Upper lobe of left lung (tissue), 6 donors: Measurements from ENCODE around the gene GPR137. TPM values are rescaled to one million over a fixed set of nuclear protein-coding genes. Genes with fewer than 3 reads are reported as not detected.

Experiments used
- ATAC-seq, 2 donors: fragments of 200-7000 bp; cut with Tn5 transposase; one replicate each; pipeline ENCODE4 v1.9.1; 2022; ENCODE audit warnings: mild to moderate bottlenecking in 2 of 2, moderate library complexity in 2 of 2; ENCODE audit not compliant: low FRiP score in 2 of 2
- DNase-seq, 2 donors: peaks; one replicate each; pipeline ENCODE4 v3.0.0-alpha.2; 2019 to 2020
- H3K27ac ChIP-seq, 4 donors: fragments of 200-600 bp; sonication (generic); one replicate each; pipeline ENCODE4 v1.5.1; 2016 to 2019
- H3K27me3 ChIP-seq, 4 donors: fragments of 200-600 bp; sonication (generic); one replicate each; pipeline ENCODE4 v1.5.1; 2017 to 2019
- H3K36me3 ChIP-seq, 4 donors: fragments of 200-600 bp; sonication (generic); one replicate each; pipeline ENCODE4 v1.5.1; 2016 to 2019
- H3K4me1 ChIP-seq, 4 donors: fragments of 200-600 bp; sonication (generic); one replicate each; pipeline ENCODE4 v1.5.1; 2018 to 2019
- H3K4me3 ChIP-seq, 4 donors: fragments of 200-600 bp; sonication (generic); one replicate each; pipeline ENCODE4 v1.5.1; 2017 to 2019; ENCODE audit warnings: mild to moderate bottlenecking in 2 of 4, moderate library complexity in 1 of 4
- H3K9me3 ChIP-seq, 4 donors: fragments of 200-600 bp; sonication (generic); one replicate each; pipeline ENCODE4 v1.5.1; 2018 to 2019
- EP300 ChIP-seq, 4 donors: sonication (generic); formaldehyde crosslinking; IDR thresholded peaks; one replicate each; pipeline ENCODE4 v1.5.1; 2017; ENCODE audit warnings: antibody characterized with exemption in 4 of 4, control low read depth in 2 of 4
- POLR2A ChIP-seq, 4 donors: fragments of 450-650 bp; IDR thresholded peaks; one replicate each; pipeline ENCODE4 v1.5.1; 2016 to 2017; ENCODE audit warnings: antibody characterized with exemption in 4 of 4, mild to moderate bottlenecking in 2 of 4
- POLR2AphosphoS5 ChIP-seq, 2 donors: sonication (generic); formaldehyde crosslinking; IDR thresholded peaks; one replicate each; pipeline ENCODE4 v1.5.1; 2017; ENCODE audit warnings: antibody characterized with exemption in 2 of 2
- WGBS, 2 donors: methylation state at CpG; one replicate each; pipeline ENCODE4 v1.1.5; 2017 to 2018; 5-methylcytosine and 5-hydroxymethylcytosine counted together
- total RNA-seq, 6 donors: library from RNA; depleted of rRNA in 4 of 6; stranded (reverse); fragments of >200 nt in 4 of 6; gene quantifications; one replicate each; pipeline versions ENCODE4 v1.1.0 to v1.2.1, GENCODE V29; 2016 to 2021
- TF ChIP-seq, protein P1 (sequence below), 6 experiments: fragments of 450-650 bp in 4 of 6; fragments of 200-600 bp in 2 of 6; sonication (generic) in 2 of 6; IDR thresholded peaks; one replicate each; pipeline ENCODE4 v1.5.1; 2016 to 2019; ENCODE audit warnings: antibody characterized with exemption in 6 of 6
- donor health status: DM: no; HTN: no; CAD: no; lungs with moderate emphysema.
- donor health status: DM: no; HTN: yes; CAD: no; lungs with severe emphysema.

GPR137 gene
- total RNA-seq, 6 donors from 2014 or later, result 7.3 to 48.1 (median 27.0) TPM

- peaks cover 0 to 19% (median 11%) of the 10 kb centered on the region in 4 donors for H3K27me3 ChIP-seq
- ATAC-seq (no peak), DNase-seq (no peak)
- H3K27ac ChIP-seq, result peak overlapping the region; percentile 91 to 97 (median 94)
- H3K4me3 ChIP-seq, result peak overlapping the region in 3 of 4 donors; percentile 84 to 96 (median 90)
- peaks cover 0 to 9% (median 0%) of the 10 kb centered on the region in 4 donors for H3K36me3 ChIP-seq
- TF ChIP-seq POLR2A (IDR thresholded peaks at IDR 0.05) (no peak), EP300 (IDR thresholded peaks at IDR 0.05) (no peak), POLR2AphosphoS5 (IDR thresholded peaks at IDR 0.05) (no peak)
- TF ChIP-seq, protein P1, sequence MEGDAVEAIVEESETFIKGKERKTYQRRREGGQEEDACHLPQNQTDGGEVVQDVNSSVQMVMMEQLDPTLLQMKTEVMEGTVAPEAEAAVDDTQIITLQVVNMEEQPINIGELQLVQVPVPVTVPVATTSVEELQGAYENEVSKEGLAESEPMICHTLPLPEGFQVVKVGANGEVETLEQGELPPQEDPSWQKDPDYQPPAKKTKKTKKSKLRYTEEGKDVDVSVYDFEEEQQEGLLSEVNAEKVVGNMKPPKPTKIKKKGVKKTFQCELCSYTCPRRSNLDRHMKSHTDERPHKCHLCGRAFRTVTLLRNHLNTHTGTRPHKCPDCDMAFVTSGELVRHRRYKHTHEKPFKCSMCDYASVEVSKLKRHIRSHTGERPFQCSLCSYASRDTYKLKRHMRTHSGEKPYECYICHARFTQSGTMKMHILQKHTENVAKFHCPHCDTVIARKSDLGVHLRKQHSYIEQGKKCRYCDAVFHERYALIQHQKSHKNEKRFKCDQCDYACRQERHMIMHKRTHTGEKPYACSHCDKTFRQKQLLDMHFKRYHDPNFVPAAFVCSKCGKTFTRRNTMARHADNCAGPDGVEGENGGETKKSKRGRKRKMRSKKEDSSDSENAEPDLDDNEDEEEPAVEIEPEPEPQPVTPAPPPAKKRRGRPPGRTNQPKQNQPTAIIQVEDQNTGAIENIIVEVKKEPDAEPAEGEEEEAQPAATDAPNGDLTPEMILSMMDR (IDR thresholded peaks at IDR 0.05), result no peak
- WGBS, 2 donors, result 54 to 57% methylated on average over 5 of the region's 5 CpGs
- peaks cover 36 to 53% (median 48%) of the 10 kb centered on the region in 4 donors for H3K4me1 ChIP-seq
- H3K9me3 ChIP-seq, result no peaks in the 10 kb centered on the region
These were observed 18.3 kb downstream of the GPR137 start for GRCh38 chr11:64304032-64304315.

GRCh38 chr11:64304316-64305072 lies 18.8 kb downstream of the GPR137 start:
- Histone ChIP-seq H3K27me3 (peaks cover 0 to 14% (median 9%) of the 10 kb centered on the region in 4 donors), H3K27ac (peak overlapping the region; percentile 91 to 97 (median 94)), H3K4me1 (peaks cover 30 to 47% (median 43%) of the 10 kb centered on the region in 4 donors), H3K36me3 (peaks cover 0 to 9% (median 0%) of the 10 kb centered on the region in 4 donors), H3K4me3 (peak overlapping the region; percentile 46 to 96 (median 87)), H3K9me3 (no peaks in the 10 kb centered on the region)
- ATAC-seq, result peak; percentile 73 to 82
- peak; percentile 91 to 97 for DNase-seq
- 0 to 1% methylated on average over 27 to 46 of the region's 46 CpGs for WGBS, 2 donors
- no peak for TF ChIP-seq EP300 (IDR thresholded peaks at IDR 0.05)
- TF ChIP-seq, protein P1 (IDR thresholded peaks at IDR 0.05), result peak; percentile 80 to 95 (median 92)
- TF ChIP-seq POLR2AphosphoS5 (IDR thresholded peaks at IDR 0.05), result peak in 1 of 2 donors; percentile 1

- peaks cover 24 to 41% (median 36%) of the 10 kb centered on the region in 4 donors for H3K4me1 ChIP-seq
- DNase-seq, result peak; percentile 100
- H3K27ac ChIP-seq, result peak within 1 kb of the TSS; percentile 91 to 97 (median 96)
- H3K4me3 ChIP-seq, result peak within 1 kb of the TSS; percentile 65 to 96 (median 87)
- peaks cover 0 to 9% (median 0%) of the 10 kb centered on the region in 4 donors for H3K36me3 ChIP-seq
- ATAC-seq, result peak; percentile 95 to 96
- WGBS, 2 donors, result 1% methylated on average over 18 of the region's 81 CpGs; no CpG with 5 or more reads in 1 of the 2 donors
- no peaks in the 10 kb centered on the region for H3K9me3 ChIP-seq
- H3K27me3 ChIP-seq, result peaks cover 0 to 7% (median 3%) of the 10 kb centered on the region in 4 donors
- TF ChIP-seq POLR2AphosphoS5 (IDR thresholded peaks at IDR 0.05), result peak; percentile 31 to 64
- TF ChIP-seq EP300 (IDR thresholded peaks at IDR 0.05), result peak in 1 of 4 donors; percentile 57
- TF ChIP-seq, protein P1 (IDR thresholded peaks at IDR 0.05), result no peak
- peak in 1 of 4 donors; percentile 69 for TF ChIP-seq POLR2A (IDR thresholded peaks at IDR 0.05)
These were observed 19.5 kb downstream of the GPR137 start, which contains the start of gene ESRRA for GRCh38 chr11:64305075-64305690. TSS of gene ESRRA (plus strand) at chr11:64305524. CDS start at chr11:64307180, 1,656 bp downstream.

DNA sequence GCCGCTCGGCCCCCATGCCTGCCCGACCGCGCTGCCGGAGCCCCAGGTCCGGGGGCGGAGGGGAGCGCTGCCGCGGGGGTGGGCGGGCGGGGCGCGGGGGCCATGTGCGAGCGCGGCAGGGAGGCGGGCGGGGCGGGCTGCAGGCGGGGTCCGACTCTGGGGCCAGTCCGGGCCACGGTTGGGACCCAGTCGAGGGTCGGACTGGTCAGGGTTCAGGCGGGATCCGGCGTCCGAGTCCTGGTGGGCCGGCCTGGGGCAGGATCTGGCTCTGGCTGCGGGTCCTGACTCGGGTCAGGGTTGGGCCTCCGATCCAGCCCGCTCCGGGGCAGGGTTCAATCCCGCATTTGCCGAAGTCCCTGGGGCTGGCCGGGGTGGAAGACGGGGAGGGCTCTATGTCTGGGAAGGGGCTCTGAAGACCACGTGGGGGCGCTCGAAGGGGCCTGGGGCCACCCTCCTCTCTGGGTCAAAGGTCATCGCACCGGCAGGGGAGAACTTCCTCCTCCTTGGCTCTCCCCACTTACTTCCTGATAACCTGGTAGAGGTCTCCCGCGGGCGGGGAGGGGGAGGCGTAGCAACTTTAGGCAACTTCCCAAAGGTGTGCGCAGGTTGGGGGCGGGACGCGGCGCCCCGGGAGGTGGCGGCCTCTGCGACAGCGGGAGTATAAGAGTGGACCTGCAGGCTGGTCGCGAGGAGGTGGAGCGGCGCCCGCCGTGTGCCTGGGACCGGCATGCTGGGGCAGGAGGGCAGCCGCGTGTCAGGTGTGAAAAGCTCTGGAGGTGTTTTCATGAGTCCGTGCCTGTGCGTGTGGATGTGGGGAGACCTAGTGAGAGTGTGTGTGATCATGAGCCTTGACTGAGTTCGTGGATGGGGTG lies 20.3 kb downstream of the GPR137 start:
- WGBS, 2 donors, result 0 to 1% methylated on average over 22 to 40 of the region's 71 CpGs
- Histone ChIP-seq H3K27ac (peak overlapping the region; percentile 88 to 97 (median 96)), H3K27me3 (no peaks in the 10 kb centered on the region), H3K9me3 (no peaks in the 10 kb centered on the region), H3K4me1 (peaks cover 17 to 33% (median 29%) of the 10 kb centered on the region in 4 donors), H3K36me3 (peaks cover 0 to 9% (median 0%) of the 10 kb centered on the region in 4 donors), H3K4me3 (peak overlapping the region; percentile 65 to 96 (median 87))
- DNase-seq (peak; percentile 89 to 94), ATAC-seq (peak; percentile 13 to 24)
- TF ChIP-seq POLR2AphosphoS5 (IDR thresholded peaks at IDR 0.05) (peak in 1 of 2 donors; percentile 66), POLR2A (IDR thresholded peaks at IDR 0.05) (peak in 3 of 4 donors; percentile 27 to 80 (median 64)), EP300 (IDR thresholded peaks at IDR 0.05) (no peak)
- TF ChIP-seq, protein P1 (IDR thresholded peaks at IDR 0.05), result peak in 5 of 6 experiments; percentile 12 to 46 (median 17)
